Neutrophil (primary cell): ENCODE results near the gene TAS1R3.

Experiments used
- H3K27ac ChIP-seq: fragments of 200-600 bp; sonication (generic); 2 replicates; pipeline ENCODE4 v1.5.1; 2016; ENCODE audit warnings: mild to moderate bottlenecking, moderate library complexity
- H3K27me3 ChIP-seq: fragments of 200-600 bp; sonication (generic); 2 replicates; pipeline ENCODE4 v1.6.0; 2016; ENCODE audit warnings: mild to moderate bottlenecking
- H3K36me3 ChIP-seq: fragments of 200-600 bp; sonication (generic); 2 replicates; pipeline ENCODE4 v1.5.1; 2017
- H3K4me1 ChIP-seq, 2 experiments: fragments of 200-600 bp in 1 of 2; sonication (generic) in 1 of 2; 1 replicate in 1 of 2; 2 replicates in 1 of 2; pipeline versions ENCODE4 v1.5.1 to v1.6.1; 2013 to 2016; ENCODE audit warnings: low read depth in 1 of 2, low read length in 1 of 2, mild to moderate bottlenecking in 1 of 2, moderate library complexity in 1 of 2; ENCODE audit not compliant: control insufficient read depth in 1 of 2, insufficient read depth in 1 of 2
- H3K4me3 ChIP-seq, 2 experiments: fragments of 200-600 bp in 1 of 2; sonication (generic) in 1 of 2; 1 replicate in 1 of 2; 2 replicates in 1 of 2; pipeline ENCODE4 v1.5.1; 2013 to 2016; ENCODE audit warnings: low read depth in 1 of 2, low read length in 1 of 2, mild to moderate bottlenecking in 1 of 2, moderate library complexity in 1 of 2
- H3K9me3 ChIP-seq: fragments of 200-600 bp; sonication (generic); 2 replicates; pipeline ENCODE4 v1.5.1; 2016
- TF ChIP-seq, protein P1 (sequence below): fragments of 200-600 bp; sonication (generic); IDR thresholded peaks from 2 replicates; pipeline ENCODE4 v1.5.1; 2016; ENCODE audit warnings: antibody characterized with exemption

The TAS1R3 gene

DNA sequence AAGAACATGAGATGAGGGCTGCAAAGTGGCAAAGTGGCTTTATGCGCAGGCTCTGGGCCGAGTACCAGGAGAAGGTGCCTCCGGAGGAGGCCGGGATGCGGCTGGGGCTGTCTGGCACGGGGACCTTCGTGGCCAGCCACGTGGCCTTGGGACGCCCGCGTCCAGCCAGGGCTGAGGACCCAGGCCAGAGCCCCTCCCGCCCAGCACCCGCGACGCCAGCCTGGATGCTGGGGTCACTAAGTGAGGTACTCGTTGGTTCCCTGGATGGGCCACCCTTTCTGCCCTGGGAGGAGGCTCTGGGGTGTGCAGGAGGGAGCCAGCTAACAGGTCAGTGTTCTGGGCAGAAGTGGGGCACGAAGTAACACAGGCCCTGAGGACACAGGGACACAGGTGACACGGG is 38.2 kb upstream of the TAS1R3 start:
- Histone ChIP-seq H3K36me3 (peaks cover 41% of the 10 kb centered on the region), H3K9me3 (no peaks in the 10 kb centered on the region), H3K4me3 (no peak overlapping the region), H3K27ac (no peak overlapping the region), H3K4me1 (no peaks in the 10 kb centered on the region), H3K27me3 (no peaks in the 10 kb centered on the region)
- TF ChIP-seq, protein P1, sequence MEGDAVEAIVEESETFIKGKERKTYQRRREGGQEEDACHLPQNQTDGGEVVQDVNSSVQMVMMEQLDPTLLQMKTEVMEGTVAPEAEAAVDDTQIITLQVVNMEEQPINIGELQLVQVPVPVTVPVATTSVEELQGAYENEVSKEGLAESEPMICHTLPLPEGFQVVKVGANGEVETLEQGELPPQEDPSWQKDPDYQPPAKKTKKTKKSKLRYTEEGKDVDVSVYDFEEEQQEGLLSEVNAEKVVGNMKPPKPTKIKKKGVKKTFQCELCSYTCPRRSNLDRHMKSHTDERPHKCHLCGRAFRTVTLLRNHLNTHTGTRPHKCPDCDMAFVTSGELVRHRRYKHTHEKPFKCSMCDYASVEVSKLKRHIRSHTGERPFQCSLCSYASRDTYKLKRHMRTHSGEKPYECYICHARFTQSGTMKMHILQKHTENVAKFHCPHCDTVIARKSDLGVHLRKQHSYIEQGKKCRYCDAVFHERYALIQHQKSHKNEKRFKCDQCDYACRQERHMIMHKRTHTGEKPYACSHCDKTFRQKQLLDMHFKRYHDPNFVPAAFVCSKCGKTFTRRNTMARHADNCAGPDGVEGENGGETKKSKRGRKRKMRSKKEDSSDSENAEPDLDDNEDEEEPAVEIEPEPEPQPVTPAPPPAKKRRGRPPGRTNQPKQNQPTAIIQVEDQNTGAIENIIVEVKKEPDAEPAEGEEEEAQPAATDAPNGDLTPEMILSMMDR, result no peak

DNA sequence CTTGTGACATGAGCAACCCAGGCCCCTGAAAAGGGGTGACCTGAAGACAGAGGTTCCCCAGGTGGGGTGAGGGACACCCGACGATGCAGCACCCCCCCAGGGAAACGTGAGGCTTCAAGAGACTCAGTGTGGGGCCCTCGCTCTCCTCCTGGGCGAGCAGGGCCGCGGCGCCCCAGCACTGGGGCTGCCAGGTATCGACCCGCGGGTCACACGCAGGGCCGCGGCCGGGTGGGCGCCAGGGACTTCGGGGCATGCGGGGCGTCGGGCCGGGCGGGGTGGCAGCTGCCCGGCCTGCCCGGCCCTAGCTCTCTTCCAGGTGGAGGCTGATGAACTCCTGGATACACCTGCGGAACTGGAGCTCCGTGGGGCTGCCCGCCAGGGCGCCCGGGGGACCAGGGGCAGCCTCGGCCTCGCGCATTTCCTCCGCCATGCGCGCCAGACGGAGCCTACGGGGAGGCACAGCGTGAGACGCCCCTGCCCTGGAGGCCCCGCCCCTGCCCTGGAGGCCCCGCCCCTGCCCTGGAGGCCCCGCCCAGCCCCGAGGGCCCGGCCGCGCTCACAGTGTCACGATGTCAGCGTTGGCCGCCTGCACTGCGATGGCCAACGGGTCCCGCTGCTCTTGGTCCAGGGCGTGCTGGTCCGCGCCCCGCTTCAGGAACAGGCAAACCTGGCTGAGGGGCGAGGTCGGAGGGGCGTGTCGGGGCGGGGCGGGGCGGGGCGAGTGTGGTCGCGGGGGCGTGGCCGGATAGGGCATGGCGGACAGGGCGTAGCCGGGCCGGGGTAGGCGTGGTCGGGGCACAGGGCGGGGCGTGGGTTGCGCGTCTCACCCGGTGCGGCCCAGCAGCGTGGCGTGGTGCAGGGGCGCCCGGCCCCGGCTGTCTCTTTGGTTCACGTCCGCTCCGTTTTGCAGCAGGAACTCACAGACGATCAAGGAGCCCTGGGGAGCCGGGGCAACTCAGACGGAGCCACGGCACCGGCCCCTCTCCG is 37.5 kb upstream of the TAS1R3 start:
- H3K4me1 ChIP-seq, result no peaks in the 10 kb centered on the region
- peaks cover 45% of the 10 kb centered on the region for H3K36me3 ChIP-seq
- H3K27ac ChIP-seq, result no peak overlapping the region
- H3K27me3 ChIP-seq, result no peaks in the 10 kb centered on the region
- TF ChIP-seq, protein P1, result no peak
- H3K4me3 ChIP-seq, result no peak overlapping the region
- no peaks in the 10 kb centered on the region for H3K9me3 ChIP-seq

DNA sequence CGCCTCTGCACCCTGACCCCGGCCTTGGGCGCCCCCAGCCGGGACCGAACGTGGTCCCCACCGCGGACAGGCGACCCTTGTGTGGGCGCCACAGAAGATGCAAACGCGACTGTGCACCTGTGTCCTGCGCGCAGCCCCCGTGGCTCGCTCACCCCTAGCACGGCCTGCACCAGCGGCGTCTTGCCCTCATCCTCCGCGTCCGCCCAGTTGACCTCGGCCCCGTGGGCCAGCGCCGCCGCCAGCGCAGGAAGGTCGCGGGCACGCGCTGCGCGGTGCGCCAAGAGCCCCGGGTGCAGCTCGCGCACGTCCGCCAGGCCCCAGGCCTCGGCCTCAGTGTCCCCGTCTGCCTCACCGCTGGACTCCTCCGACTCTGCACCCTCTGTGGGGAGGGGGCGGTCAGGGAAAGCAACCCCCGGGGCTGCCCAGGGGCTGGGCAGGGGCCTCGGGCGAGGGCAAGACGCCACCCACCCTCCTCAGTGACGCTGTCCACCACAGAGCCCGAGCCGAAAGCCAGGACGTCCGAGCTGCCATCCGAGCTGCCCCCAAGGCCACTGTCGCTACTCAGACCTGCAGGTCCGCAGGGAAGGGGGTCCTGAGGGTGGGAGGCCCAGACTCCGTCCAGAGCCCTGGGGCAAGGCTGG is 36.7 kb upstream of the TAS1R3 start:
- Histone ChIP-seq H3K9me3 (no peaks in the 10 kb centered on the region), H3K4me1 (no peaks in the 10 kb centered on the region), H3K4me3 (no peak overlapping the region), H3K27me3 (no peaks in the 10 kb centered on the region), H3K36me3 (peaks cover 45% of the 10 kb centered on the region), H3K27ac (no peak overlapping the region)
- TF ChIP-seq, protein P1, result no peak

DNA sequence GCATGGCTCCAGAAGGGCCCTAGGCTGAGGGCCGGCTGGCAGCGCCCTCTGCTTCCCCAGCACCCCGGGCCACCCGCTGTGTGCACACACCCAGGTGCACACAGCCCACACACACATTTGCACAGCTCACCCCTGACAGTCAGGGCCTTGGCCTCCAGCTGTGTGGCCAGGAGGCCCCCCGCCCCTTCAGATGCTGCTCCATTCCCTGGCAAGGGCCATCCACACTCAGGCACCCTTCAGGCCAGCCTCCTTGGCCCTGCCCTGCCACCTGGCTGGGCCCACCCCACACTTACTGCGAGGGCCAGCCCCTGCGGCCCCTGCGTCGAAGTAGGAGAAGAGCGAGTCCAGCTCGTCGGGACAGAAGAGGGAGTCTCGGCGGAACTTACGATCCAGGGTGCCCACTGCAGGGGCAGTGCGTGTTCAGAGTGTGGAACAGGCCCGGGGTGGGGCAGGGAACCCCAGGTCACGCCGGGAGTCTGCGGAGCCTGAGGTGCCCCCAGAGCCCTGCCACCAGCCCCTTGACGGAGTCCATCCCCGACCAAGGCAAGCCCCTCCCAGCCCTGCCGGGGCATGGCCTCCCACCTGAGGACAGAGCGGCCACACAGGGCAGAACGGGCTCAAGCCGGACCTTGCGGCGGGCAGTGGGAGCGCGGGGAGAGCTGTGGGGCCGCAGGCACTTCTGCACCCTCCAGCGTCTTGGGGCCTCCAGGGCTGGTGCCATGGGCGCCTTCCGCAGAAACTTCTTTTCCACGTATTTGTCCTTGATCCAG is 35.7 kb upstream of the TAS1R3 start:
- TF ChIP-seq, protein P1, result no peak
- Histone ChIP-seq H3K27ac (no peak overlapping the region), H3K4me3 (no peak overlapping the region), H3K36me3 (peaks cover 45% of the 10 kb centered on the region), H3K4me1 (no peaks in the 10 kb centered on the region), H3K9me3 (no peaks in the 10 kb centered on the region), H3K27me3 (no peaks in the 10 kb centered on the region)
